GM19395 (cell line): ENCODE results near the gene SLC39A11.

ENCODE experiments used
- ATAC-seq: cut with Tn5 transposase; IDR thresholded peaks from one replicate; pipeline ENCODE4 v1.9.1; 2021; ENCODE audit warnings: mild to moderate bottlenecking, moderate library complexity; ENCODE audit not compliant: unreplicated experiment

The SLC39A11 gene

DNA sequence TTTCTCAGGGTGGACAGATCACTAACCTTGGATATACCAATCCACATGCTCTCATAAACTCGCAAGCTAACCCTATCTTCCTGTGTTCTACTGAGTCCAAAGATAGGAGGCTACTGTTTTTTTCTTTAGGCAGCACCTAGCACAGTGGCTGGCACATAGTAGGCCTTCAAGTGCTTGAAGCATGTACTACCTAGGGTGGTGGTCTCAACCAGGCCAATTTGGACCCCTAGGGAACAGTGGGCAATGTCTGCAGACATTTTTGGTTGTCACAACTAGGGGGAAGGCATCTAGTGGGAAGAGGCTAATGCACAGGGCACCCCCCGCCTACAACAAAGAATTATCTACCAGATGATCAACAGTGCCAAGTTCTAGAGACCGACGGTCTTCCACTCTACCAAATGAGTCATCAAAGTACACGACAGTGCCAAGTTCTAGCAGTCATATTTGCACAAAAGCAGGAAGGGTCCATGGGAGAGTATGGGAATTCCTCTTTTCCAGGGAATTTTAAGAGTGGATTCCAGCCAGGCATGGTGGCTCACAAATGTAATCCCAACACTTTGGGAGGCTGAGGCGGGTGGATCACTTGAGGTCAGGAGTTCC, 390.3 kb downstream of the SLC39A11 start:
- no peak for ATAC-seq

DNA sequence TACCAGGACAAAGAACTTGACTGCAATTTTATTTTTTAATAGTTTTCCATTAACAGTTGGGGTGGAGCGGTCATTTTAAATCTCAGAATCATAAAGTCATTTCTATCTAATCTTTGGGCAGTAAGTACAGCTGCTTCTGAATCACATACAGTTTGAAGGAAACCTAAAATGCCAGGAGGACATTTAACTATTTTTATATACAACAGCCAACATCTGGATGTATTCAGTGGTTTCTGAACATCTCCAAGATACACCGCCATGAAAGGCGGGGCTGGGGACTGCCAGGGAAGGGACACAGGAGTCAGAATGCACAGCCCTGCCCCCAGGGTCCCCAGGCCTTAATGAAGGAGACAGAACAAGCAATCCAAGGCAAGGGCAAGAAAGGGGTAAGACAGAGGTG, 392.3 kb downstream of the SLC39A11 start:
- ATAC-seq, result no peak

DNA sequence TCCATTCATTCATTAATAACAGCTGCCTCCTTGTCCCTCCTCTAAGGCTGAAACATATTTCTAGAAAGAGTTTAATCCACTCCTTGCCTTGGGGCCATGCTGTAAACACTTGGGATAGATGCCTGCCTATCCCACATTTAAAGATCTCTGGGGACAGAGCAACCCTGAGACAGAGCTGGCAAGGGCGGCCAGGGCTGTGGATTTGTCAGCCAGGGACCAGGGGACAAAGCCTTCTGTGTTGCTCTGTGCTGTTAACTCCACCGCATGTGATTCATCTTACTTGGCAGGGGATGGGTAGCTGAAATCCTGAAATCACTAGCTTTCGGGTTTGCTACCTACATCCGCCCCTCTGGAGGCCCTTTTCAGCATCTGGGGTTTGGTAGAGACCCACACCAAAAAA, 392.9 kb downstream of the SLC39A11 start:
- ATAC-seq, result no peak

DNA sequence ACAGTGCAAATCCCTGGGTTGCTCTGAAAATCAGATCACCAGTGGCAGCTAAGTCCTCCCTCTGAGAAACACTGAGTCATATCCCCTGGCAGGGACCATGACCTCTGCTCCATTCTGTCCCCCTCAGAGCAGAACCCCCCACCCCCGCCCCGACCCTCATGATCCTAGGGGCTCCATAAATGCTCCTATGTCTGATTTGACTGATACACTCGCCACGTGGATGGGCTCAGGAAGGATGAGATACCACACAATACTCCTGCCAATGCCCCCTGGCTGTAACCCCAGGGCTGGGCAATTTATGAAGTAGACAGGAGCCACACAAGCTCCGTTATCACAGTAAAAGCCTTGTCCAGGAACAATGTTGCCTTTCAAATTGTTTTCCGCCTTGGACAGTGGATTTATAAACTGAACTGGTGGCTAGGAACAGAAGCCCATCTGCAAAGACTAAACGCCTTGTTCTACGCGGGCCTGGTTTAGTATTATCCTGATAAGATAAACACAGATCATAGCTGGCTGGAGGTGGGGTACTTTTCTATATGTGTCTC, 394.8 kb downstream of the SLC39A11 start:
- no peak for ATAC-seq

DNA sequence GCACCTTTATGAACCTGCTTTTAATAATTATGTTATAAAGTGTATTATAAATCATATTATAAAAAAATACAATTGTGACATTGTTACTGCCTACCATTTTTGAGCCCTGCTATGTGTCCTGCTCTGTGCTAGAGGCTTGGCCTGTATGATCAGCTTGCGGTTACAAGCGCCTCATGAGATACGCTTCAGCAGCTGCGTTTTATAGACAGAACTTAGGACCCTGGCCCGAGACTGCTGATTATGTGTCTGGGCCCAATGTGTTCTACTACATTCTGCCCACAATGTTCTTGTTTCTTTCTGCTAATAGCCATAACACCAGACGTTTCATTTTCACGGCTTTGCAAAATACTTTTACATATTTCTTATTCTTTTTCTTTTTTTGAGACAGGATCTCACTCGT, 395.8 kb downstream of the SLC39A11 start:
- ATAC-seq, result no peak

DNA sequence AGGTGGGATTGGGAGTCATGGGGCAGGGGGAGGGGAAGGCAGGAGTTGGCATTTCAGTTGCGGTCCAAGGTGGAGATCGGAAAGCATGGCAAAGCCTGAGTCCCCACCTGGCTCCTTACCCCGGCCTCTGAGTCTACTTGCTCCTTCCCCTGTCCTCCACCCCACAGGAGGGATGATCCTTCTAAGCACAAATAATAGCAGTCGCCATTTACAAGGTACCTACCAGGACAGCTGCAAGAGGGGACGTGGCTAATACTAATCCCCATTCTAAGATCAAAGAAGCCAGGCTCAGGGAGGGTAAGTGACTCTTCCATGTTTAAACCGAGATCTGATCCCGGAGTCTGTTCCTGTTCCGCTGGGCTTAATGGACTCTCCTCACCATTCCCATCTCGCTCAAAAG, 396.3 kb downstream of the SLC39A11 start:
- no peak for ATAC-seq

DNA sequence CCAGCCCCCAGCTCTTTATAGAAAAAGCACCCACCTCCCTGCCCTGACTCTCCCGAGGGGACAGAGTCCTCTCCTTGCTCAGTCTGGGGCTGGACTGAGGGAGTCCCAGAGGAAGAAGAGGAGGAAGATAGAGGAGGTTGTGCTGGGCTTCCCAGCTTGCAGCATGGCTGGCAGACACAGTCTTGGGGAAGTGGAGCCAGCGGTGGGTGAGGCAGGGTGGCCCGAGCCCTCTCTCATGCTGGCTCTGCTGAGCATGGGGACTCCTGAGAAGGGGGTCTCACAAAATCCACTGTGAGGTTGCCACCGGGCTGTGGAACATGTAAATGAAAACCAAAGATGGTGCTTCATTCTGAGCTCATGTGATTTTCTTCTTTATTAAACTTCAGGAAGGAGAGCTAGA, 398.5 kb downstream of the SLC39A11 start:
- no peak for ATAC-seq

DNA sequence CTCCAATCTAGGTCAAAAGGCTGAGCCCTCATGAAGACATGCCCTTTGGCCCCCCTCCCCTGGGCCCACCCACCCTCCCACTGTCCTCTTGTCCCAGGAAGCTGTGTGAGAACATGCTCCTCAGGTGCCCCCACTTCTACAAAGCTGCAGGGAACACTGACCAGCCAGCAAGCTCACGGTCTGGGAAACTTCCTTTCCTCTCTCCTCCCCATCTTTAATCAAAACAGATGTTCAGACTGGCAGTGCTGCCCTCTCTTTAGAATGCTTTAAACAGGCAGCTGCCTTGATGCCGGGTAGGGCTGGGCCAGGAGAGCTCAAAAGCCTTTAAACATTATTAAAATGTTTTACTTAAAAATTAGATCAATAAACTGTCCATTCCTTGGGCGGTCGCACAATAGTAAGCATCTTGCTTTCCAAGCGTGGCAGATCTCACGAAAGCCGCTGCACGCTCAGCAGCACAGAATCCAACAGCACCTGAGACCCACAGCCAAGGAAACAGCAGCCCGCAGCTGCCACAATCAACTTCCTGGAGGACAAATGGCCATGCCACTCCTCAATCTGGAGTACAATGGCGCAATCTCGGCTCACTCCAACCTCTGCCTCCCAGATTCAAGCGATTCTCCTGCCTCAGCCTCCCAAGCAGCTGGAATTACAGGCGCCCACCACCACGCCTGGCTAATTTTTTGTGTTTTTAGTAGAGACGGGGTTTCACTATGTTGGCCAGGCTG, 399.2 kb downstream of the SLC39A11 start:
- no peak for ATAC-seq

DNA sequence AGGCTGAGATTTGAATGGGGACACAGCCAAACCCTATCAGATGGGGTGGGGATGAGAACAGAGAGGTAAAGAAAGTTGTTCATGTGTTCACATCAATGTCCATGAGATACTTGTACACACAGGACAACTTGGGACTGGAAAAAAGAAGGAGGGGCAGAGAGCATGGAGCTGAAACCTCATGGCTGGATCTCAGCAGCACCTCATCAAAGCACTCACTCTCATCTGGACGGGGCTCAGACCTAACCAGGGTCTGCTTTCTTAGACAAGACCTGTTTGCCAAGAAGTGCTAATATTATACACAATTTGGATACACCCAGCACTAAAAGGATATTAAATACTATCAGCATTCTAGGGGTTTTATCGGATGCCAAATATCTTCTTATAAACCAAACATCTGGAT, 399.8 kb downstream of the SLC39A11 start:
- no peak for ATAC-seq

DNA sequence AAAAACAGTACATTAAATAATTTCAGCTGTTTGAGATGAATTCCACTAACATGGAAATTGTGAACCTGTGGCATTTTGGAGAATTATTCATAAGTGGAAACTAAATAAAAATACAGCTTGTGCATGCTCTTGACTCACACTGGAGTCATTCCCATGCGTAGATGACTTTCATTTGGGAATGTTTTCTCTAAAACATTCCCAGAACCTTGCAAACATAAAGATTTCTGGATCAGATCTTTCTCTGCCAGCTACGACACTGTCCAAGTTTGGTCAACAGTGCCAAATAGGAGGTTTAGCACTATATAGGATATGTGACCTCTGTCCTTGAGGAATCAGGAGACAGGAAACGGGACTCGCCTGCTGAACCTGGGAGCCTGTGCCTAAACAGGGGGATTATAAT, 400.9 kb downstream of the SLC39A11 start:
- no peak for ATAC-seq

DNA sequence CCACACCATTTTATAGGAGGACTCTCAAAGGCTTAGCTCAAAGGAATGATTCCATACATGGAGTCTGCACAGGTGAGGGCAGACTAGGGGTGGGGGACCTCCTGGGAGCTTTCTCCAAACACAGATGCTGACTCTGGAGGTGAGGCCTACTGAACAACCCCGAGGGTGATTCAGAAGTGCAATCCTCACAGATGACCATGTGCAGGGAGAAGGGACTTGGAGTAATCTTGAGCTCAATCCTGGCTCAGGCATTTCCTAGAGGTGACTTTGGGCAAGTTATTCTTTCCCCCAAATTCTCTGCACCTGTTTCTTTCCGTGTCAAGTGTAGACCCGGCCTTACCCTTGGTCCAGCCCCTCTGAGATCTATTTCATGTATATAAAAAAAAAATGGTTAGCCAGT, 401.5 kb downstream of the SLC39A11 start:
- ATAC-seq, result no peak

DNA sequence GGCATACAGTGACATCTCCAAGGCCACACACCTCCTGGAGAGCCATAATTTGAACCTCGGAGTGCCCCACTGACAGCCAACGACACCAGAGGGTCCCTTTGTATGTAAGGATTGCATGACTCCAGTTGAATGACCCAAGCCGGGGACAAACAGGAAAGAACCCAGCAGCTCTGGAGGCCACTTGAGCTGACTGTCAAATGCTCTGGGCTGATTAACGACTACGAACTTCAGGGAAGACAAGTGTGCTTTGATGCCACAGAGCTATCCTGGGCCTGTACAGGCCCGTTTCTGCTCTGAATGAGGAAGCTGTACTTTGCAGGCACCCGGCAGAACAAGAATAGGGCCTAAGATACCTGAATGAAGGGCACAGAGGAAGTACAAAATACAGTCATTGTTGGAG, 404.6 kb downstream of the SLC39A11 start:
- ATAC-seq, result no peak

DNA sequence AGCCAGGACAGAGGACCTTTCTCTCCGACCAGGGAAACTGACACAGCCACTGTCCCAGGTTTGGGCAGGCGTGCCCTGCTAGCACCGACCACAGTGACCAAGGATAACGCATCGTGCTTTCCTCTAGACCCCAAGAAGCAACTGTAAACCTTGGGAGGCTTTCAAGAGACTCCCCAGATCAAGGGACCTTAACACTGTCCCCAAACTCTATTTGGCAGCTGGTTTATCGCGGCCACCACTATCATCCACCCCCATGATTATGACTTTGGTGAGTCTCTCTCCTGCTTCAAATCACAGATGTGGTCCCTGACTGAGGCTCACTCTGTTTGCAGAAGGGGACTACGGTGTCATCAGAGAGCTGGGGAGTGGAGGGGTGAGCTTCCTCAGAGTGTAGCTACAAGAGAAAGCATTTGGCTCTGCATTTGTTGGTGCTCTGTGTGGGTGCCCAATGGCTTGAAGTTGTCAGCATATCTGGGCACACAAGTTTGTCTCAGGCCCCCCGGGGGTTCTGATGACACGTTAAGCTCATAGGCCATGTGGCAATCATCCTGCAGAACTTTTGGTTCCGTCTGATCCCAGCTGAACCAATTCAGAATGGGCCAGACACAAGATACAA, 408.0 kb downstream of the SLC39A11 start:
- no peak for ATAC-seq

DNA sequence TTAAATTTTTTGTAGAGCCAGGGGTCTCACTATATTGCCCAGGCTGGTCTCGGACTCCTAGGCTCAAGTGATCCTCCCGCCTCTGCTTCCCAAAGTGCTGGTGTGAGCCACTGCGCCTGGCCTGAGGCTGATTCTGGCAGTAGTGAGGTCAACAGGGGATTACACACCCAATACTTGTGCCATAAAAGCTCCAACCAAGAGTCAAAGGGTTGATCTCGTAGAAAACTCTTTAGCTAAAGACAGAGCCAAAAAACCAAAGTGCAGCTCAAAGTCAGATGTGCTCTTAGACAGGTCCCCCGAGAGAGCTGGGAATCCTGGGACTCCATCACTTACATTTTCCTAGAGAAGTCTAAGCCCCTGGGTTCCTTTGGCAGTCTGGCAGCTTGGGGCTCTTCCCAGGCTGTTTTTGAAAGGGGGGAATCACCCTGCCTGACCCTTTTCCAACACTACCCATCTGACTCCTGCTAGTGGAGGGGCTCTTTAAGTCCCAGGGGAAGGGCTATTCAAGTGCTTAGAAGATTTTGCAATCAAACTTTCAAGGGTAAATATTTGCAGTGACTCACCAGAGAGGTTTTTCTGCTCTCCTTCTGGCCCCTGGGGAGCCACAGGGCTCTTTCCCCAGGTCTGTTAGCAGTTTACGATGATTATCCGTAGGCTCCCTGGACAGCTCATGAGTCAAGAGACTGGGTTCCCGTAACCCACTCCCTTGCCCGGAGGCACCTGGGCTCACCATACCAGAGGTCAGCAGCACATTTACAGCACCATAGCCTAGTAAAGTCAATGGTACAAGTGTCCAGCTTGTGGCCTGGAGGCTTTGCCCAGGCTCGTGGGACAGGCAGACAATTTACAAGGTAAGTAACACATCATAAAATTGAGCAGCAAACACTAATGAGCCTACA, 408.7 kb downstream of the SLC39A11 start:
- no peak for ATAC-seq

DNA sequence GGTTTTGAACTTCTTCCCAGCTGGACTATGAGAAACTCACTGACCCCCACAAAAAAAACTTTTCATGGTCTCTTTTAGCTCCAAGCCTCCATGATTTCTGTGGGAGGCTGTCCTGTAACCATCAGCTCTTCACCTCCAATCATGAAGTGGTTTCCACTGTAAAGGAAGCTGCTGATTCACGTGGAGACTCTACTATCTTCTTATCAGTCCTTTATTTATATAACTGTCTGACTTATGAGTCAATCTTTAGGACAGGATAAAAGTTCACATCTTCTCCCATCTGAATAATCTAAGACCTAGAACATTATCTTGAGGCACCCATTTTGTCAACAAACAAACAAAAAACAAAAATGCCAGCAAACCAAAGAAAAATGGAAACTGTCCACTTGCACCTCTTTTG, 409.9 kb downstream of the SLC39A11 start:
- ATAC-seq, result no peak

DNA sequence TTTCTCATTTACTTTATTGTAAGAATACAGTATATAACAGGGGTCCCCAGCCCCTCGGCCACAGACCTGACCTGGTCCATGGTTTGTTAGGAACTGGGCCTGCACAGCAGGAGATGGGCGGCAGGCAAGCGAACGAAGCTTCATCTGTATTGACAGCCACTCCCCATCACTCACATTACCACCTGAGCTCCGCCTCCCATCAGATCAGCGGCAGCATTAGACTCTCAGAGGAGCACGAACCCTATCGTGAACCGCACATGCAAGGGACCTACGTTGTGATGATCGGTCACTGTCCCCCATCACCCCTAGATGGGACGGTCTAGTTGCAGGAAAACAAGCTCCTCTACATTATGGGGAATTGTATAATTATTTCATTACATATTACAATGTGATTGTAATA, 410.6 kb downstream of the SLC39A11 start:
- no peak for ATAC-seq

DNA sequence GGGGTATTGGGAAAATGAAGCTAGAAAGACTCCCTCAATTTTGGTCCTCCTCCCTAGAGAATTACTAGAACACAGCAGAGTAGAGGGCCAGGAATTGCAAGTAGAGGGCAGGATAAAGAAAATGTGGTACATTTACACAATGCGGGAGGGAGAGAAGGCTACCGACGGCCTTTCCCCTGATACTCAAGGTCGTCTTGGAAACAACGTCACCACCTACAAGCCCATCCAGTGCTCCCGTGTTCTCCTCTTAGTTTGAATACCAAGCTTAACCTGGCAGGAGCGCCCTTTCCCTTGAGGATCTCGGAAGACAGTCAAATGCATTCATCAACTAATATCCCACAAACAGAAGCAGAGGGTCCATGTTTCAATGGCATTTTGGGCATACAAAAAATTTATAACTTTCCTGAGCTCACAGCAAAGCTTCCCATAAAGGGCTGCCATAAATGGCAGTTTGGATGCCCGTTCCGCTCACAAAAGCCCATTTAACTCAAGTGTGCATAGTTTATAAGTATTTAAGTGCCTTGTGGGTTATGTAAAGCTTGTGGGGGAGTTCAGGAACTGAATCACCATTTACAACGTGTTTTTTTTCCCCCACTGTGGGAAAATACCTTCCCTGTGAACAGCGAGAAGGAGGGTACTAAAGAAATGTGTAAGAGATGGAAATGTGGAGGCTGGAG, 414.6 kb downstream of the SLC39A11 start:
- no peak for ATAC-seq

DNA sequence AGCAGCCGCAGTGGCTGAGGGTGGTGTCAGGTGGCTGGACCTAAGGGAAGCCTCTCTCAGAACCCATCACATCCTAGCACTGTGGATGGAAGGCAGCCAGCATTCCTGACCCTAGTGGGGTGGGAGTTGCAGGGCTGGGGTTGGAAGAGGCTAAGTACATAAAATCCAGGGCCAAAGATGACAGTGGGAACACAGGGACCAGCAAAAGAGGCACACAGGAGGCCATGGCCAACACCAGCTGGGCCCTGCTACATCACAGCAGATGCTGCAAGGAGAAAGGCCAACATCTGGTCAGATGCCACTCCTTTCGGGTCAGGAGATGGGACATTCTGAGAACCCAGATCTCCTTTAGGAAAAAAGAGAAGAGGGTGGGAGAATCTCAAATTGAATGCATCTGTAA, 415.4 kb downstream of the SLC39A11 start:
- no peak for ATAC-seq

DNA sequence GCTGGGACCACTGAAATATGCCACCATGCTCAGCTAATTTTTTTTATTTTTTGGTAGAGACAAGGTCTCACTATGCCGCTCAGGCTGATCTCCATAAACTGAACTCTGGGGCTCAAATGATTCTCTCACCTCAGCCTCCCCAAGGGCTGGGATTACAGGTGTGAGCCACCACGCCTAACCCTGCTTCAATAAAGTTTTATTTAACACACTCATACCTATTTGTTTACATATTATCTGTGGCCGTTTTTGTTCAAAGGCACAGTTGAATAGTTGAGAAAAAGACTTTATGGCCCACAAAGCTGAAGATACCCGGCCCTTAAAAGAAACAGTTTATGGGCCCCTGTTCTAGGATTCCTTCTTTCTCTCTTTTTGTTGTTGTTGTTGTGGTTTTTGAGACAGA, 419.8 kb downstream of the SLC39A11 start:
- ATAC-seq, result no peak

DNA sequence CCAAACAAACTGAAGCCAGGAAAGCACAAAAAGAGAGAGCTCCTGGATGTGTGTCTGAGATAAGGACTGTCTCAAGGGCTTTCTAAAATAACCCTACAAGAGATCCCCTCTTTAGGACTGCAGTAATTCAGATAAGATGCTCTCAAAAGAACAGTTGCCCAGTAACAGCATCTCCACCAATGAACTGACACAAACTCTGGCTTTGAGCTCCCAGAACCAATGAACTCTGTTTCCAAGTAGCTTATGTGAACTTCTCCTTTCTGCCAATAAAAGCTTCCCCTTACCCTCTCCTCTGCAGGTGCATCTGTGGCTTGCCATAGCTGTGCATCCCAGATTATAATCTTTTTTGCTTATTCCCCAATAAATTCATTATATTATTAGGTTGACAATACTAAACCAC, 421.5 kb downstream of the SLC39A11 start:
- no peak for ATAC-seq
